ENCODE measurements around the gene RNF217.
"Not testable (repeated sequence)": the region's sequence is repeated elsewhere in the genome, so short reads cannot be mapped to it uniquely, and the experiment has no call there.

RNF217 gene

GRCh38 chr6:125019918-125020317 is 57.7 kb downstream of the RNF217 start:
- no peak for DNase-seq

- DNase-seq: no peak
Observed at GRCh38 chr6:125020385-125020784, 58.1 kb downstream of the RNF217 start.

DNA sequence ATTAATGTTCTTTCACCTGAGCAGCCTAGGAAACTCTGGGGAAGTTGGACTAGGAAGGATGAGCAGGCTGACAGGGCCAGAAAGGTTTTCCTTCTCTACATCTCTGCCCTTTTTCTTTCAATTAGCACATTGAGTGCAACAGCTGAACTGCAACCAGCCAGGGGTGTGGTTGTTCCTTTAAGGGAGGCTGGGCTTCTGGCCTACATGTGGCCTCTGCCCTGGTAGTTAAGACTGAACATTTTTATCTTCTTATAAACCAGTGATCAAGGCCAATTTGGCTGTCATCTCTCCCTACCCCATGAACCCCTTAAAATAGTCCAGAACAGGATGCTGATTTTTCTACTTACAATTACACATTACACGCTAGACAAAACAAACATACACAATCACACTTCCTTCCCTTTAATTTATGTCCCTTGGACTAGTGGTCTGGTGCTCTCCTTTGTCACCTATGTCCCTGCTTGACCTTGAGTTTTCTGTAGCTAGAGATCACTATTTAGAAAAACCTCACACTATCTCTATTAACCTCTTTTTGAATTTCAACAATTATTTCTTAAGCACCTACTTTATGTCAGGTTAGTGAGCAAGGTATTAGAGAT is 60.3 kb downstream of the RNF217 start:
- DNase-seq: no peak

DNA sequence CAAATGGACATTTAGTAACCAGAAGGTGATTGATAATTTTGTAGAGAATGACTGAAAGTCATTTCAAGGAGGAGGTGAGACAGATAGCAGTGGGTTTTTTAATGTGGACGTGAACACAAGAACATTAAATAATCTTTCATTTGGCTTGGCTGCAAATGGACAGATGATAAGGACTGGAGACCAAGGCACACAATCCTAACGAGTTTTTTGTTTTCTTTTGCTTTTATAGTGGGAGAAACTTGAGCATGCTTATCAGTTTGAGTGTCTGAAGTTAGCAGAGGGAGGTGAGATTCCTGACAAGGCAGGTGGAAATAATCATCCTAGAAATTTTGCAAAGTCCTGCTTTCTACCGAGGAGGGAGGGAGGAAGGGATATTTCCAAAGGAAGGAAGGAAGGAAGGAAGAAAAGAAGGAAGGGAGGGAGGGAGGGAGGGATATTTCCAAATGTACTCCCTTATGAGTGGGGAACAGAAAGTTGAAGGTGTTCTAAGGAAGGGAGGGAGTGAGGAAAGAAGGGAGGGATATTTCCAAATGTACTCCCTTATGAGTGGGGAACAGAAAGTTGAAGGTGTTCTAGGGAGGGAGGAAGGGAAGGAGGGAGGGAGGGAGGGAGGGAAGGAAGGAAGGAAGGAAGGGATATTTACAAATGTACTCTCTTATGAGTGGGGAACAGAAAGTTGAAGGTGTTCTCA is 63.1 kb downstream of the RNF217 start:
- DNase-seq: no peak

DNA sequence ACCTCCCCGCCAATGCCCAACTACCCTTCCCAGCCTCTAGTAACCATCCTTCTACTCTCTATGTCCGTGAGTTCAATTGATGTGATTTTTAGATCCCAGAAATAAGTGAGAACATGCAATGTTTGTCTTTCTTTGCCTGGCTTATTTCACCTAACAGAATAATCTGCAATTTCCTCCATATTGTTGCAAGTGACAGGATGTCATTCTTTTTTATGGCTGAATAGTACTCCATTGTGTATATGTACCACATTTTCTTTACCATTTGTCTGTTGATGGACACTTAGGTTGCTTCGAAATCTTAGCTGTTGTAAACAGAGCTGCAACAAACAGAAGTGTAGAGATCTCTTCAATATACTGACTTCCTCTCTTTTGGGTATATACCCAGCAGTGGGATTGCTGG is 65.0 kb downstream of the RNF217 start:
- no peak for DNase-seq

DNA sequence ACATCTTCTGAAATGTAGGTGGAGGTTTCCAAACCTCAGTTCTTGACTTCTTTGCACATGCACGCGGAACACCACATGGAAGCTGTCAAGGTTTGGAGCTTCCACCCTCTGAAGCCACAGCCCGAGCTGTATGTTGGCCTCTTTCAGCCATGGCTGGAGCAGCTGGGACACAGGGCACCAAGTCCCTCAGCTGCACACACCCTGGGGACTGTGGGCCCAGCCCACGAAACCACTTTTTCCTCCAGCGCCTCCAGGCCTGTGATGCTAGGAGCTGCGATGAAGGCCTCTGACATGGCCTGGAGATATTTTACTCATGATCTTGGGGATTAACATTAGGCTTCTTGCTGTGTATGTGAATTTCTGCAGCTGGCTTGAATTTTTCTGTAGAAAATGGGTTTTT is 68.7 kb downstream of the RNF217 start:
- no peak for DNase-seq

- DNase-seq: no peak
Observed at GRCh38 chr6:125031385-125031784, 69.1 kb downstream of the RNF217 start.

DNA sequence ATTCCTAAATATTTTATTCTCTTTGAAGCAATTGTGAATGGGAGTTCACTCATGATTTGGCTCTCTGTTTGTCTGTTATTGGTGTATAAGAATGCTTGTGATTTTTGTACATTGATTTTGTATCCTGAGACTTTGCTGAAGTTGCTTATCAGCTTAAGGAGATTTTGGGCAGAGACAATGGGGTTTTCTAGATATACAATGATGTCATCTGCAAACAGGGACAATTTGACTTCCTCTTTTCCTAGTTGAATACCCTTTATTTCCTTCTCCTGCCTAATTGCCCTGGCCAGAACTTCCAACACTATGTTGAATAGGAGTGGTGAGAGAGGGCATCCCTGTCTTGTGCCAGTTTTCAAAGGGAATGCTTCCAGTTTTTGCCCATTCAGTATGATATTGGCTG is 72.7 kb downstream of the RNF217 start:
- DNase-seq: not testable (repeated sequence)

- not testable (repeated sequence) for DNase-seq
Observed at GRCh38 chr6:125036486-125036885, 74.2 kb downstream of the RNF217 start.

- no peak for DNase-seq
Observed at GRCh38 chr6:125037827-125038226, 75.6 kb downstream of the RNF217 start.

- no peak for DNase-seq
Observed at GRCh38 chr6:125038925-125039324, 76.7 kb downstream of the RNF217 start.

GRCh38 chr6:125041740-125042459 is 79.7 kb downstream of the RNF217 start:
- DNase-seq: no peak

DNA sequence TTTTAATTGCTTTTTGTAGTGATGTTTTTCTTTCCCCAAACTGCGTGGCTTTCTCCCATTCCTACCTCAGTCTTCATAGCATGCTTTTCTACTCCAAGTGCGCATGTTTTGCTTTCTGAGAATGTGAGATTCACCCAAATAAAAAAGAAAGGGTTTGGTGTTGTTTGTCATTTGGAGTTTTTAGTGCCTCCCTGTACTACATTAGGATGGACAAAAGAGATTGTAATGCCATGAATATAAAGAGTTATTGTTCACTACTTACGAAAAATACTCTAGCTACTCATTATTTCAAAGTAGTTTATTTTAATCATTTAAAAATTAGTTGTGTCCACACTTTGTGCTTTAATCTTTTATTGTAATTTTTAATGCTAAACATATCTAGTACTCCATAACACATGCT is 81.8 kb downstream of the RNF217 start:
- no peak for DNase-seq

GRCh38 chr6:125044667-125045066 is 82.4 kb downstream of the RNF217 start:
- no peak for DNase-seq

GRCh38 chr6:125046107-125046925 is 84.1 kb downstream of the RNF217 start:
- DNase-seq: no peak

DNA sequence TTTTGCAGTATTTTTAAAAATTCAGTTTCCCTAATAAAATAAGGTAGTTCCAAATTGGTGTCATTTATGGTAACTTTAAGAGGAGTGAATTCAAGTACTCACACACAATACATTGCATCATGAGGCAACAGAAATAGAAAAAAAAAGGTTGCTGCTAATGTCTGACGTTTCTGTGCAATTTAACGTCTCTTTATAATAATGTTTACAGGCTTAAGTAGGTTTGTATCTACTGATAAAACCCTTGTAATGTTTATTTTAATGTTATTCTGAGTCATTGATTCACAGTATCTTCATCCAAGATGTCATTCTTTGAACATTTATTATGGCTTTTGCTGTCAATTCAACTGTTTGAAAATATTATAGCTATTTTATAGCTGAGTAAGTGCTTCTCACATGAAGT is 86.0 kb downstream of the RNF217 start:
- no peak for DNase-seq

GRCh38 chr6:125050663-125051318 is 88.6 kb downstream of the RNF217 start:
- DNase-seq: no peak

DNA sequence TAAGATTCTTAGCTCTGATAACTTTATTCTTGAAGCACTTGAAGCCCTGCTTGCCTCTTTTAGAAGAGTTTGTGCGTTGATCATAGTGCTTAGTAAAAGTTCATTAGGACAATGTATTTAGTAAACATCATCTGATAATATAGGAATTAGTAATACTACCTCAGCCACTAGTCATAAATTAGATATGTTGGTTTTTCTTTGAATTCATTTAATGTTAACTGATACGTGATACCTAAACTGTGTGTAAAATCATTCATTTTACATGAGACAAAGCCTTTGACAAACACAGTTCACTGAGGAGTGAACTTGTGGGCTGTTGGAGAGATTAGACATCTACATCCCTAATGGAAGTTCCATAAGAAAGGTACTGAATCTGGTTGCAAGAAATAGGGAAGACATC is 91.6 kb downstream of the RNF217 start:
- no peak for DNase-seq

DNA sequence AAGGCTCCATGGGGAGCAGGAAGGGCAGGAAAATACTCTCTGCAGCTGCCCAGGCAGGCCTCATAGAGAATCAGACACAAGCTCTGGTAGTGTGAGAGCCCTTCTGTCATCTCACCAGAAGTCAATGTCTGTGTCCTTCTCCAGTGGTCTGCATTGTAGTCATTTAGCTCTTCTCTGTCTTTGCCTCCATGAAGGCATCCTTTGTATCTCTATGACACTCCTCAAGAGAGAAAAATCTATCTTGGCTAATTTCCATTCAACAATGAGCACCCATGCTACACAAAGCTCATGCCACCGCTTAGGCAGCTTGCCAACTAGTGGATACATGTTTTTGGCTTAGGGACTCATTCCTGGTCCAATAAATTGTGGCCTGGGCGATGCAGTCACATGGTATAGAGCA is 92.1 kb downstream of the RNF217 start:
- no peak for DNase-seq

DNA sequence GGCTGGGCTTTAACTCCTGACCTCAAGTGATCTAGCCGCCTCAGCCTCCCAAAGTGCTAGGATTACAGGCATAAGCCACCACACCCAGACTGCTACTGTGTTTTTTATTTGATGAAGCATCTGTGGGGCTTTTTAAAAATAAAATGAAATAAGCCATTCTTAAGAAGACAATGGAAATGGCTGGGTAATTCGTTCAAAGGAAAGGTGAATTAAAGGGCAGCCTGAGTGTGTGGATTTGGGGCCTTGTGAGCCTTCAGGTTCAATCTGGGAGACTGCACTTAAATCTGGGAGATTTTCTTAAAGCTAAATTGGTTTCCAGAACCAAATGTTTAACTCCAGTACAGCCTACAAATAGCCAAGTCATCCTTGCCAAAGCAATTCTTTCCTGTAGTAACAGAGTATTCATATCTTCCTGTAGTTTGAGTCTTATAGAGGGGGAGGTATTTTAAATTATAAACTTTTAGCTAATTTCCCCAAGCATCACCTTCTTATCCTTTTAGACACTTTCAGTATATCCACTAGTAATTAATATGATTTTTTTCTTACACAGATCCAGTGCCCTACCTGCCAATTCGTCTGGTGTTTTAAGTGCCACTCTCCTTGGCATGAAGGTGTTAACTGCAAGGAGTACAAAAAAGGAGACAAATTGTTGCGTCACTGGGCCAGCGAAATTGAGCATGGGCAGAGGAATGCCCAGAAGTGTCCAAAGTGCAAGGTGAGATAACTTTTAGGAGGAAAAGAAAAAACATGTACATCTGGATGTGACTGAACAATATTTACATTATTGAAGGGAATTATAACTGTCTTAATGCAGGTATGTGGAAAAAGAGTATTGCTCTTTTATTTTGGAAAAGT is 95.4 kb downstream of the RNF217 start:
- DNase-seq: no peak

DNA sequence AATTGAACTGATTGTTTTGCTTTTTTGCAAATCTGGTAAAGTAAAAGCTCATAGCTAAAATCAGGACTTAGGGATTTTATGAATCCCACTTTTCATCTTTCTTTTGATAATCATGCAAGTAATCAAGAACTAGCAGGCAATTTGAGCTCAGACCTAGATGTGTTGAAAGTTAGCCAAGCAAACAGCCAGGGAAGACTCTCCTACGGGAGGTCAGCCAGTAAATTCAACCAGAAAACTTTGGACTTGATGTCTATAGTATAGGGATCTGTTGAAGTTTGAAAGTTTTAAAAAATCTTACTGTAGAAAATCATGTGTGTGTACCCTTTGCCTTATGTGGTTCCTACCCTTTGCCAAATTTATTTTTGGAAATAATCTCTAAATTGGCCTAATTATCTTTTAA is 96.3 kb downstream of the RNF217 start:
- DNase-seq: no peak

GRCh38 chr6:125063307-125063706 is 101.1 kb downstream of the RNF217 start:
- DNase-seq: no peak
